HCT116 (cell line): Measurements from ENCODE around the gene MCM8. TPM values are rescaled to one million over a fixed set of nuclear protein-coding genes. Genes with fewer than 3 reads are reported as not detected.

Experiments used
- ATAC-seq: fragments of 200-7000 bp; cut with Tn5 transposase; 2 replicates; pipeline ENCODE4 v1.9.1; 2020; ENCODE audit warnings: mild to moderate bottlenecking, moderate library complexity
- BruUV-seq: library from RNA; stranded (reverse); fragments of 400-500 nt; replicated peaks from 2 replicates; lab custom pipeline; 2021; lab: Mats Ljungman, UMichigan
- CTCF ChIA-PET: fragments of 300-600 bp; sonication (Branson Sonifier 250); formaldehyde crosslinking; loops from one replicate; lab custom pipeline; 2021; ENCODE audit warnings: antibody characterized with exemption; lab: Charles Lee
- POLR2A ChIA-PET: fragments of 300-600, 350-600 bp; sonication (Branson Sonifier 250); formaldehyde crosslinking; loops from one replicate; lab custom pipeline; 2021; ENCODE audit warnings: antibody characterized with exemption; lab: Charles Lee
- RAD21 ChIA-PET, 2 experiments: fragments of 300-600 bp; sonication (Branson Sonifier 250); formaldehyde crosslinking; loops; one replicate each; lab custom pipeline; 2023; ENCODE audit warnings: low total read pairs in 2 of 2; ENCODE audit not compliant: uncharacterized antibody in 2 of 2, unreplicated experiment in 2 of 2, low non-redundant PET in 1 of 2; lab: Charles Lee
- DNase-seq: peaks from one replicate; pipeline ENCODE4 v3.0.0-alpha.2; 2010; ENCODE audit warnings: low read depth, low spot score
- H2AFZ ChIP-seq: fragments of 200-600 bp; shearing (Covaris generic), sonication (generic); 2 replicates; pipeline ENCODE4 v1.6.1; 2017; ENCODE audit warnings: low read depth, mixed run types, mixed read lengths, antibody characterized with exemption, low read length; ENCODE audit not compliant: poor library complexity, severe bottlenecking
- H3K27ac ChIP-seq: 2 replicates; pipeline ENCODE4 v1.5.1; 2012; ENCODE audit warnings: low read depth, low read length
- H3K27me3 ChIP-seq: fragments of 200-600 bp; sonication (generic); 2 replicates; pipeline ENCODE4 v1.6.1; 2016; ENCODE audit warnings: mixed run types, low read length, mixed read lengths; ENCODE audit not compliant: insufficient read depth
- H3K36me3 ChIP-seq, 2 experiments: fragments of 200-500 bp in 1 of 2; fragments of 200-600 bp in 1 of 2; sonication (Bioruptor generic) in 1 of 2; sonication (generic) in 1 of 2; 2 replicates each; pipeline versions ENCODE4 v1.5.1 to v1.6.1; 2014 to 2016; ENCODE audit warnings: low read length in 2 of 2, inconsistent platforms in 1 of 2, mixed read lengths in 1 of 2, mixed run types in 1 of 2; ENCODE audit not compliant: insufficient read depth in 2 of 2, control insufficient read depth in 1 of 2
- H3K4me1 ChIP-seq, 2 experiments: fragments of 200-600 bp in 1 of 2; sonication (generic) in 1 of 2; 2 replicates each; pipeline versions ENCODE4 v1.5.1 to v1.6.1; 2012 to 2017; ENCODE audit warnings: low read length in 2 of 2, inconsistent platforms in 1 of 2, mild to moderate bottlenecking in 1 of 2, mixed read lengths in 1 of 2, mixed run types in 1 of 2, moderate library complexity in 1 of 2; ENCODE audit not compliant: insufficient read depth in 2 of 2, control insufficient read depth in 1 of 2
- H3K4me2 ChIP-seq: fragments of 200-600 bp; sonication (generic); 2 replicates; pipeline ENCODE4 v1.6.1; 2017; ENCODE audit warnings: mixed run types, low read length, mixed read lengths
- H3K4me3 ChIP-seq, 2 experiments: fragments of 200-600 bp in 1 of 2; sonication (generic) in 1 of 2; replicated peaks in 1 of 2; 2 replicates each; pipeline ENCODE4 v1.5.1; 2011 to 2016; ENCODE audit warnings: low read length in 2 of 2, control low read depth in 1 of 2, low read depth in 1 of 2, mild to moderate bottlenecking in 1 of 2, mixed read lengths in 1 of 2, mixed run types in 1 of 2
- H3K79me2 ChIP-seq: fragments of 200-600 bp; sonication (generic); 2 replicates; pipeline ENCODE4 v1.6.1; 2017; ENCODE audit warnings: mild to moderate bottlenecking, mixed run types, low read length, moderate library complexity, mixed read lengths; ENCODE audit not compliant: insufficient read depth
- H3K9ac ChIP-seq: fragments of 200-600 bp; sonication (generic); 2 replicates; pipeline ENCODE4 v1.6.1; 2016; ENCODE audit warnings: low read length, mixed read lengths
- H3K9me2 ChIP-seq: fragments of 200-600 bp; sonication (generic), shearing (Covaris generic); 2 replicates; pipeline ENCODE4 v1.6.1; 2017; ENCODE audit warnings: mixed run types, mild to moderate bottlenecking, moderate library complexity; ENCODE audit not compliant: insufficient read depth
- H3K9me3 ChIP-seq, 2 experiments: fragments of 200-500 bp in 1 of 2; fragments of 200-600 bp in 1 of 2; sonication (Bioruptor generic) in 1 of 2; sonication (generic) in 1 of 2; 2 replicates each; pipeline ENCODE4 v1.6.1; 2014 to 2017; ENCODE audit warnings: low read length in 2 of 2, mixed read lengths in 2 of 2, inconsistent platforms in 1 of 2, low read depth in 1 of 2, mild to moderate bottlenecking in 1 of 2, mixed run types in 1 of 2, moderate library complexity in 1 of 2; ENCODE audit not compliant: control insufficient read depth in 1 of 2, insufficient read depth in 1 of 2
- H4K20me1 ChIP-seq: fragments of 200-600 bp; sonication (generic), shearing (Covaris generic); 2 replicates; pipeline ENCODE4 v1.6.1; 2017; ENCODE audit warnings: mixed run types, mild to moderate bottlenecking, moderate library complexity; ENCODE audit not compliant: insufficient read depth
- CBX3 ChIP-seq: IDR thresholded peaks from 2 replicates; pipeline ENCODE4 v1.6.1; 2012; ENCODE audit warnings: low read depth
- EGR1 ChIP-seq: IDR thresholded peaks from 2 replicates; pipeline ENCODE4 v1.6.1; 2012; ENCODE audit warnings: low read depth
- EZH2phosphoT487 ChIP-seq: fragments of 200-600 bp; IDR thresholded peaks from 2 replicates; pipeline ENCODE4 v1.6.1; 2018; ENCODE audit warnings: antibody characterized with exemption, borderline replicate concordance
- FOSL1 ChIP-seq: IDR thresholded peaks from 2 replicates; pipeline ENCODE4 v1.6.1; 2012; ENCODE audit warnings: low read depth
- JUND ChIP-seq: IDR thresholded peaks from 2 replicates; pipeline ENCODE4 v1.6.1; 2012
- POLR2A ChIP-seq: IDR thresholded peaks from 2 replicates; pipeline ENCODE4 v1.7.0; 2011; ENCODE audit warnings: borderline replicate concordance; ENCODE audit not compliant: insufficient read depth, insufficient read length; ENCODE audit errors: extremely low read depth
- POLR2AphosphoS5 ChIP-seq: IDR thresholded peaks from 2 replicates; pipeline ENCODE4 v1.6.1; 2011; ENCODE audit warnings: mild to moderate bottlenecking, low read depth, low read length, moderate library complexity
- RAD21 ChIP-seq: IDR thresholded peaks from 2 replicates; pipeline ENCODE4 v1.6.1; 2012; ENCODE audit warnings: low read depth, mild to moderate bottlenecking
- SIN3A ChIP-seq: IDR thresholded peaks from 2 replicates; pipeline ENCODE4 v1.6.1; 2012; ENCODE audit warnings: low read depth
- TCF7L2 ChIP-seq: IDR thresholded peaks from 2 replicates; pipeline ENCODE4 v1.7.0; 2011; ENCODE audit warnings: borderline replicate concordance, inconsistent platforms; ENCODE audit not compliant: insufficient read depth, insufficient read length; ENCODE audit errors: extremely low read depth
- YY1 ChIP-seq: IDR thresholded peaks from 2 replicates; pipeline ENCODE4 v1.6.1; 2011; ENCODE audit warnings: low read length, low read depth, moderate library complexity, mild to moderate bottlenecking; ENCODE audit not compliant: insufficient replicate concordance; ENCODE audit errors: extremely low read depth
- ZFX ChIP-seq: fragments of 450-650 bp; IDR thresholded peaks from 2 replicates; pipeline ENCODE4 v1.6.1; 2017
- ZNF274 ChIP-seq: fragments of 200-500 bp; sonication (Bioruptor generic); IDR thresholded peaks from 2 replicates; pipeline ENCODE4 v1.6.1; 2014; ENCODE audit warnings: mild to moderate bottlenecking, low read depth, low read length, inconsistent platforms
- intact Hi-C: fragments of 100-400 bp; cut with micrococcal nuclease; formaldehyde crosslinking; loops from 2 replicates; pipeline ENCODE4 v1.10.0; 2022
- total RNA-seq: library from RNA; stranded (reverse); gene quantifications from one replicate; pipeline ENCODE4 v1.2.1, GENCODE V29; 2021; ENCODE audit not compliant: unreplicated experiment
- TF ChIP-seq, protein P1 (sequence below): IDR thresholded peaks from 2 replicates; pipeline ENCODE4 v1.6.1; 2012
- TF ChIP-seq, protein P2 (sequence below): IDR thresholded peaks from 2 replicates; pipeline ENCODE4 v1.6.1; 2011; ENCODE audit warnings: mild to moderate bottlenecking, low read length, moderate library complexity; ENCODE audit not compliant: insufficient replicate concordance; ENCODE audit errors: extremely low read depth
- TF ChIP-seq, protein P3 (sequence below), 3 experiments: fragments of 200-600 bp in 1 of 3; sonication (generic) in 1 of 3; IDR thresholded peaks in 2 of 3; conservative IDR thresholded peaks in 1 of 3; 2 replicates each; pipeline ENCODE4 v1.5.1; 2012 to 2017; ENCODE audit warnings: low read depth in 2 of 3, low read length in 2 of 3, antibody characterized with exemption in 1 of 3, borderline replicate concordance in 1 of 3, control low read depth in 1 of 3, mild to moderate bottlenecking in 1 of 3, mixed read lengths in 1 of 3, mixed run types in 1 of 3, moderate library complexity in 1 of 3; ENCODE audit not compliant: insufficient read depth in 1 of 3
- TF ChIP-seq, protein P4 (sequence below): IDR thresholded peaks from 2 replicates; pipeline ENCODE4 v1.6.1; 2012; ENCODE audit warnings: low read depth

Gene MCM8
- total RNA-seq, 1 experiment from 2014 or later = 21.9 TPM

DNA sequence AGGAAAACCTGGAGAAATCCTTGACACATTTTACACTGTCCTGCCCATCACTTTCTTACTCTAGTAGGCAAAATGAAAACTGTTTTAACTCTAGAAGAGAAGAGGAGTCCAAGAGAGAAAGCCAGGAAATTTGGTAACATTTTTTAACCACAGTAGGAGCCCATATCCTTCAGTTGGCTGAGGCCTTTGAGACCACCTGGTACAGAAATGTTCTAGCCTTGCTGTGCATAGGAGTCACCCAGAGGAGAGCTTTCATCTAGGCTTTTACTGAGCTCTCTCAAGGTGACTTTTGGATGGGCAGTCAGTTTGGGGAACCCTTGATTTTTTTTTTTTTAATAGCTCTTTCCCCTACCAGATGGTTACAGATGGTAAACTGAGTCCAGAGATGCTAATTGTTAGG, 78.4 kb downstream of the MCM8 start (continued):
- no peak for TF ChIP-seq SIN3A
- TF ChIP-seq TCF7L2 = no peak
- TF ChIP-seq FOSL1 = no peak
- TF ChIP-seq JUND = no peak
- TF ChIP-seq POLR2AphosphoS5 = no peak
- no peak for TF ChIP-seq CBX3
- TF ChIP-seq, protein P1, sequence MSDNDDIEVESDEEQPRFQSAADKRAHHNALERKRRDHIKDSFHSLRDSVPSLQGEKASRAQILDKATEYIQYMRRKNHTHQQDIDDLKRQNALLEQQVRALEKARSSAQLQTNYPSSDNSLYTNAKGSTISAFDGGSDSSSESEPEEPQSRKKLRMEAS = no peak
- no peak for TF ChIP-seq EGR1

DNA sequence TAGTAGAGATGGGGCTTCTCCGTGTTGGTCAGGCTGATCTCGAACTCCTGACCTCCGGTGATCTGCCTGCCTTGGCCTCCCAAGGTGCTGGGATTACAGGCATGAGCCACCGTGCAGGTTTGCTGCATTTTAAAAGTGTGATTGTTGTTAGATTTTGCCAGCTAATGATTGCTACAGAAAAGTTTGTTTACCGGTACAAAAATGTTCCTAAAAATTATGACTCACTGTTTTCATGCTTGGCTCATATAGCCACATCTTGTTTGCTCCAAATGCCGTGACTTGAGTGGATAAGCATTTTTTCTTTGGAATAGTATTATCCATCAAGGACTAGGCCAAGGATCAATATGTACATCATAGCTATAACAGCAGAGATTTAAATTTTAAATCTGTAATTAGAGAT, 79.1 kb downstream of the MCM8 start:
- Histone ChIP-seq H3K9me2 (no peaks in the 10 kb centered on the region), H3K36me3 (peaks cover 10 to 25% of the 10 kb centered on the region in 2 experiments; a peak in 3 of 4 replicates), H3K27ac (no peak overlapping the region), H4K20me1 (peaks cover 10% of the 10 kb centered on the region; the same call in 1 of the 2 replicates), H3K4me3 (no peak overlapping the region), H3K9me3 (peaks cover 0 to 5% of the 10 kb centered on the region in 2 experiments; a peak in 1 of 4 replicates), H3K4me2 (no peak overlapping the region), H3K9ac (no peak overlapping the region), H3K4me1 (no peaks in the 10 kb centered on the region), H2AFZ (no peak overlapping the region), H3K27me3 (no peaks in the 10 kb centered on the region), H3K79me2 (peaks cover 52% of the 10 kb centered on the region)
- ChIA-PET RAD21 (no interaction called here), POLR2A (no interaction called here), CTCF (no interaction called here)
- intact Hi-C loops = no loop called here
- ATAC-seq = no peak
- no TSS peak for BruUV-seq
- DNase-seq = no peak
- TF ChIP-seq, protein P1 = no peak
- TF ChIP-seq EZH2phosphoT487 (no peak), TCF7L2 (no peak), POLR2A (no peak), YY1 (no peak), RAD21 (no peak), POLR2AphosphoS5 (no peak), SIN3A (no peak), ZFX (no peak), CBX3 (no peak), EGR1 (no peak), ZNF274 (no peak)
- TF ChIP-seq, protein P2, sequence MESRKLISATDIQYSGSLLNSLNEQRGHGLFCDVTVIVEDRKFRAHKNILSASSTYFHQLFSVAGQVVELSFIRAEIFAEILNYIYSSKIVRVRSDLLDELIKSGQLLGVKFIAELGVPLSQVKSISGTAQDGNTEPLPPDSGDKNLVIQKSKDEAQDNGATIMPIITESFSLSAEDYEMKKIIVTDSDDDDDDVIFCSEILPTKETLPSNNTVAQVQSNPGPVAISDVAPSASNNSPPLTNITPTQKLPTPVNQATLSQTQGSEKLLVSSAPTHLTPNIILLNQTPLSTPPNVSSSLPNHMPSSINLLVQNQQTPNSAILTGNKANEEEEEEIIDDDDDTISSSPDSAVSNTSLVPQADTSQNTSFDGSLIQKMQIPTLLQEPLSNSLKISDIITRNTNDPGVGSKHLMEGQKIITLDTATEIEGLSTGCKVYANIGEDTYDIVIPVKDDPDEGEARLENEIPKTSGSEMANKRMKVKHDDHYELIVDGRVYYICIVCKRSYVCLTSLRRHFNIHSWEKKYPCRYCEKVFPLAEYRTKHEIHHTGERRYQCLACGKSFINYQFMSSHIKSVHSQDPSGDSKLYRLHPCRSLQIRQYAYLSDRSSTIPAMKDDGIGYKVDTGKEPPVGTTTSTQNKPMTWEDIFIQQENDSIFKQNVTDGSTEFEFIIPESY = no peak
- TF ChIP-seq, protein P3, sequence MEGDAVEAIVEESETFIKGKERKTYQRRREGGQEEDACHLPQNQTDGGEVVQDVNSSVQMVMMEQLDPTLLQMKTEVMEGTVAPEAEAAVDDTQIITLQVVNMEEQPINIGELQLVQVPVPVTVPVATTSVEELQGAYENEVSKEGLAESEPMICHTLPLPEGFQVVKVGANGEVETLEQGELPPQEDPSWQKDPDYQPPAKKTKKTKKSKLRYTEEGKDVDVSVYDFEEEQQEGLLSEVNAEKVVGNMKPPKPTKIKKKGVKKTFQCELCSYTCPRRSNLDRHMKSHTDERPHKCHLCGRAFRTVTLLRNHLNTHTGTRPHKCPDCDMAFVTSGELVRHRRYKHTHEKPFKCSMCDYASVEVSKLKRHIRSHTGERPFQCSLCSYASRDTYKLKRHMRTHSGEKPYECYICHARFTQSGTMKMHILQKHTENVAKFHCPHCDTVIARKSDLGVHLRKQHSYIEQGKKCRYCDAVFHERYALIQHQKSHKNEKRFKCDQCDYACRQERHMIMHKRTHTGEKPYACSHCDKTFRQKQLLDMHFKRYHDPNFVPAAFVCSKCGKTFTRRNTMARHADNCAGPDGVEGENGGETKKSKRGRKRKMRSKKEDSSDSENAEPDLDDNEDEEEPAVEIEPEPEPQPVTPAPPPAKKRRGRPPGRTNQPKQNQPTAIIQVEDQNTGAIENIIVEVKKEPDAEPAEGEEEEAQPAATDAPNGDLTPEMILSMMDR (IDR thresholded peaks at IDR 0.05 in 2 of 3, conservative IDR thresholded peaks at IDR 0.05 in 1 of 3; ENCODE audit: borderline replicate concordance in 1 of 3, insufficient read depth in 1 of 3, low read depth in 2 of 3, low read length in 2 of 3) = no peak
- TF ChIP-seq, protein P4, sequence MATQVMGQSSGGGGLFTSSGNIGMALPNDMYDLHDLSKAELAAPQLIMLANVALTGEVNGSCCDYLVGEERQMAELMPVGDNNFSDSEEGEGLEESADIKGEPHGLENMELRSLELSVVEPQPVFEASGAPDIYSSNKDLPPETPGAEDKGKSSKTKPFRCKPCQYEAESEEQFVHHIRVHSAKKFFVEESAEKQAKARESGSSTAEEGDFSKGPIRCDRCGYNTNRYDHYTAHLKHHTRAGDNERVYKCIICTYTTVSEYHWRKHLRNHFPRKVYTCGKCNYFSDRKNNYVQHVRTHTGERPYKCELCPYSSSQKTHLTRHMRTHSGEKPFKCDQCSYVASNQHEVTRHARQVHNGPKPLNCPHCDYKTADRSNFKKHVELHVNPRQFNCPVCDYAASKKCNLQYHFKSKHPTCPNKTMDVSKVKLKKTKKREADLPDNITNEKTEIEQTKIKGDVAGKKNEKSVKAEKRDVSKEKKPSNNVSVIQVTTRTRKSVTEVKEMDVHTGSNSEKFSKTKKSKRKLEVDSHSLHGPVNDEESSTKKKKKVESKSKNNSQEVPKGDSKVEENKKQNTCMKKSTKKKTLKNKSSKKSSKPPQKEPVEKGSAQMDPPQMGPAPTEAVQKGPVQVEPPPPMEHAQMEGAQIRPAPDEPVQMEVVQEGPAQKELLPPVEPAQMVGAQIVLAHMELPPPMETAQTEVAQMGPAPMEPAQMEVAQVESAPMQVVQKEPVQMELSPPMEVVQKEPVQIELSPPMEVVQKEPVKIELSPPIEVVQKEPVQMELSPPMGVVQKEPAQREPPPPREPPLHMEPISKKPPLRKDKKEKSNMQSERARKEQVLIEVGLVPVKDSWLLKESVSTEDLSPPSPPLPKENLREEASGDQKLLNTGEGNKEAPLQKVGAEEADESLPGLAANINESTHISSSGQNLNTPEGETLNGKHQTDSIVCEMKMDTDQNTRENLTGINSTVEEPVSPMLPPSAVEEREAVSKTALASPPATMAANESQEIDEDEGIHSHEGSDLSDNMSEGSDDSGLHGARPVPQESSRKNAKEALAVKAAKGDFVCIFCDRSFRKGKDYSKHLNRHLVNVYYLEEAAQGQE = no peak
